Measurements from ENCODE around the gene PSMD11. TPM values are rescaled to one million over a fixed set of nuclear protein-coding genes. Genes with fewer than 3 reads are reported as not detected.
A peak's percentile ranks its signal among the peaks of the same experiment; 100 is the strongest.

Gene PSMD11
- total and polyA plus RNA-seq, 2 of the 13 experiments (the other 11 are each of a cell fraction or from before 2014, with no cell fraction given): 69.8 to 152 TPM

- TF ChIP-seq ZNF704 (CRISPR knock-in tag; IDR thresholded peaks at IDR 0.05; ENCODE audit: borderline replicate concordance) (no peak; the same call in 1 of the 2 replicates), FIP1L1 (IDR thresholded peaks at IDR 0.05; ENCODE audit: borderline replicate concordance, insufficient read depth, low read depth, low read length) (0 out of 2 replicates have a peak, but pooled peaks have one; percentile 41), YEATS2 (CRISPR knock-in tag; IDR thresholded peaks at IDR 0.05; ENCODE audit: borderline replicate concordance) (peak; percentile 89; the same call in 1 of the 2 replicates), U2AF2 (IDR thresholded peaks at IDR 0.05; ENCODE audit: low read depth, low read length) (no peak), CBFB (CRISPR knock-in tag; IDR thresholded peaks at IDR 0.05) (peak; percentile 92), ZNF772 (CRISPR knock-in tag; IDR thresholded peaks at IDR 0.05) (peak; percentile 84), USF2 (IDR thresholded peaks at IDR 0.05; ENCODE audit: low read depth, low read length) (no peak), USF2 (CRISPR knock-in tag; IDR thresholded peaks at IDR 0.05; ENCODE audit: borderline replicate concordance) (peak; percentile 56; the same call in 1 of the 2 replicates), ZNF331 (CRISPR knock-in tag; IDR thresholded peaks at IDR 0.05) (peak; percentile 82), ATF7-NPFF (CRISPR knock-in tag; IDR thresholded peaks at IDR 0.05; ENCODE audit: low read depth) (no peak), PBX2 (CRISPR knock-in tag; IDR thresholded peaks at IDR 0.05) (no peak), MXD1 (CRISPR knock-in tag; IDR thresholded peaks at IDR 0.05) (peak; percentile 19; the same call in 1 of the 2 replicates), IRX3 (CRISPR knock-in tag; IDR thresholded peaks at IDR 0.05; ENCODE audit: borderline replicate concordance, low read depth) (no peak), SATB2 (CRISPR knock-in tag; IDR thresholded peaks at IDR 0.05) (no peak), HCFC1 (IDR thresholded peaks at IDR 0.05; ENCODE audit: low read depth, low read length) (peak; percentile 96), IRF2 (CRISPR knock-in tag; IDR thresholded peaks at IDR 0.05) (peak; percentile 95), SNAPC4 (CRISPR knock-in tag; IDR thresholded peaks at IDR 0.05) (no peak), ZNF468 (CRISPR knock-in tag; IDR thresholded peaks at IDR 0.05) (no peak), MXD4 (CRISPR knock-in tag; IDR thresholded peaks at IDR 0.05) (peak; percentile 34; the same call in 1 of the 2 replicates)
These were observed at the start of gene PSMD11 (continued) for GRCh38 chr17:32444301-32445073.
